Gastrocnemius medialis (tissue), 4 donors: ENCODE results near the gene LMBR1.
"Not testable (repeated sequence)": the region's sequence is repeated elsewhere in the genome, so short reads cannot be mapped to it uniquely, and the experiment has no call there.

ENCODE experiments used
- CTCF ChIP-seq, 5 experiments: fragments of 450-650 bp in 3 of 5; fragments of 200-600 bp in 2 of 5; sonication (generic) in 2 of 5; IDR thresholded peaks in 4 of 5; conservative IDR thresholded peaks in 1 of 5; 1 replicate in 4 of 5; 2 replicates in 1 of 5; pipeline ENCODE4 v1.5.1; 2016 to 2019; ENCODE audit warnings: antibody characterized with exemption in 5 of 5, mild to moderate bottlenecking in 3 of 5, moderate library complexity in 3 of 5
- POLR2A ChIP-seq, 2 donors: fragments of 450-650 bp; IDR thresholded peaks; one replicate each; pipeline ENCODE4 v1.6.1; 2017; ENCODE audit warnings: antibody characterized with exemption in 2 of 2, mild to moderate bottlenecking in 2 of 2, moderate library complexity in 2 of 2

- TF ChIP-seq CTCF (IDR thresholded peaks at IDR 0.05 in 4 of 5, conservative IDR thresholded peaks at IDR 0.05 in 1 of 5); POLR2A (IDR thresholded peaks at IDR 0.05): not testable (repeated sequence)
Measured at GRCh38 chr7:156900093-156900492, 7.1 kb upstream of the LMBR1 start.
